NCI-H2081 (cell line): ENCODE data around the gene CACNA1G.

Source experiments
- DNase-seq, 2 experiments: peaks; one replicate each; lab custom pipeline; 2025; lab: John Stamatoyannopoulos, UW

CACNA1G gene

GRCh38 chr17:50588391-50589049 is 28.0 kb downstream of the CACNA1G start:
- no peak for DNase-seq

GRCh38 chr17:50589095-50589705 is 28.7 kb downstream of the CACNA1G start:
- no peak for DNase-seq

GRCh38 chr17:50590946-50591737 is 30.6 kb downstream of the CACNA1G start:
- DNase-seq, result no peak

- peak; percentile 43 to 63 for DNase-seq
Observed at GRCh38 chr17:50593321-50593720, 32.8 kb downstream of the CACNA1G start.

- DNase-seq, result no peak
Observed at GRCh38 chr17:50594128-50594823, 33.8 kb downstream of the CACNA1G start.

GRCh38 chr17:50594892-50595291 is 34.4 kb downstream of the CACNA1G start:
- DNase-seq, result no peak

- DNase-seq, result no peak
Observed at GRCh38 chr17:50596191-50597037, 35.9 kb downstream of the CACNA1G start.

- no peak for DNase-seq
Observed at GRCh38 chr17:50598487-50598886, 38.0 kb downstream of the CACNA1G start.

- no peak for DNase-seq
Observed at GRCh38 chr17:50599606-50600005, 39.1 kb downstream of the CACNA1G start.

- no peak for DNase-seq
Observed at GRCh38 chr17:50601823-50602375, 41.4 kb downstream of the CACNA1G start.

GRCh38 chr17:50602836-50603235 is 42.3 kb downstream of the CACNA1G start:
- no peak for DNase-seq

- DNase-seq, result peak; percentile 42 to 67
Observed at GRCh38 chr17:50603340-50603739, 42.8 kb downstream of the CACNA1G start.

- peak; percentile 67 to 84 for DNase-seq
Observed at GRCh38 chr17:50604513-50604912, 44.0 kb downstream of the CACNA1G start.

- no peak for DNase-seq
Observed at GRCh38 chr17:50605429-50605828, 44.9 kb downstream of the CACNA1G start.

GRCh38 chr17:50607522-50608175 is 47.1 kb downstream of the CACNA1G start:
- no peak for DNase-seq

- peak in 1 of 2 experiments; percentile 33 for DNase-seq
Observed at GRCh38 chr17:50608700-50609379, 48.3 kb downstream of the CACNA1G start.

GRCh38 chr17:50609380-50610074 is 49.0 kb downstream of the CACNA1G start:
- DNase-seq, result no peak

GRCh38 chr17:50611634-50612033 is 51.1 kb downstream of the CACNA1G start:
- DNase-seq, result no peak

GRCh38 chr17:50612281-50612680 is 51.8 kb downstream of the CACNA1G start:
- no peak for DNase-seq
